ENCODE data around the gene XPO4. TPM values are rescaled to one million over a fixed set of nuclear protein-coding genes. Genes with fewer than 3 reads are reported as not detected.
A peak's percentile ranks its signal among the peaks of the same experiment; 100 is the strongest.

The XPO4 gene
- total RNA-seq, 4 donors from 2014 or later = 17.1 to 24.9 (median 18.6) TPM

GRCh38 chr13:20814224-20814910 lies 88.2 kb downstream of the XPO4 start:
- WGBS, 2 donors (ENCODE audit: low coverage in 1 of 2) = 11 to 14% methylated on average over 4 to 5 of the region's 5 CpGs
- ATAC-seq = peak; percentile 97
- Histone ChIP-seq H3K27ac (peak overlapping the region; percentile 60 to 85 (median 78)), H3K4me1 (peaks cover 4 to 70% (median 9%) of the 10 kb centered on the region in 3 donors), H3K9me3 (no peaks in the 10 kb centered on the region), H3K36me3 (peaks cover 0 to 4% of the 10 kb centered on the region in 2 donors), H3K4me3 (peak overlapping the region in 1 of 2 donors; percentile 14), H3K27me3 (no peaks in the 10 kb centered on the region)
- TF ChIP-seq POLR2AphosphoS5 (IDR thresholded peaks at IDR 0.05) (peak; percentile 98), POLR2A (IDR thresholded peaks at IDR 0.05) (no peak), EP300 (IDR thresholded peaks at IDR 0.05) (no peak), CTCF (IDR thresholded peaks at IDR 0.05) (no peak)

- Histone ChIP-seq H3K27ac (peak overlapping the region in 3 of 4 donors; percentile 77 to 85 (median 80)), H3K4me3 (no peak overlapping the region), H3K27me3 (no peaks in the 10 kb centered on the region), H3K9me3 (no peaks in the 10 kb centered on the region), H3K36me3 (peaks cover 0 to 19% of the 10 kb centered on the region in 2 donors), H3K4me1 (peaks cover 4 to 64% (median 9%) of the 10 kb centered on the region in 3 donors)
- WGBS, 2 donors (ENCODE audit: low coverage in 1 of 2) = 83 to 97% methylated on average over 5 to 6 of the region's 7 CpGs
- TF ChIP-seq POLR2AphosphoS5 (IDR thresholded peaks at IDR 0.05) (no peak), CTCF (IDR thresholded peaks at IDR 0.05) (no peak), POLR2A (IDR thresholded peaks at IDR 0.05) (no peak), EP300 (IDR thresholded peaks at IDR 0.05) (no peak)
- no peak for ATAC-seq
Measured at GRCh38 chr13:20812890-20813289, 89.7 kb downstream of the XPO4 start.

- ATAC-seq = no peak
- no peaks in the 10 kb centered on the region for H3K27me3 ChIP-seq
- 20 to 52% methylated on average over 1 to 2 of the region's 2 CpGs for whole genome bisulfite sequencing, 2 donors (ENCODE audit: low coverage in 1 of 2)
- H3K9me3 ChIP-seq = no peaks in the 10 kb centered on the region
- peaks cover 0 to 38% of the 10 kb centered on the region in 2 donors for H3K36me3 ChIP-seq
- TF ChIP-seq EP300 (IDR thresholded peaks at IDR 0.05) = no peak
- H3K27ac ChIP-seq = peak overlapping the region in 1 of 4 donors; percentile 0
- no peak overlapping the region for H3K4me3 ChIP-seq
- H3K4me1 ChIP-seq = peaks cover 4 to 43% (median 5%) of the 10 kb centered on the region in 3 donors
Measured at GRCh38 chr13:20810808-20811207, 91.7 kb downstream of the XPO4 start.

- Histone ChIP-seq H3K9me3 (no peaks in the 10 kb centered on the region), H3K36me3 (peaks cover 0 to 38% of the 10 kb centered on the region in 2 donors), H3K4me3 (no peak overlapping the region), H3K27ac (no peak overlapping the region), H3K27me3 (no peaks in the 10 kb centered on the region), H3K4me1 (peaks cover 0 to 23% (median 0%) of the 10 kb centered on the region in 3 donors)
- 97 to 100% methylated on average over 2 to 4 of the region's 4 CpGs for WGBS, 2 donors (ENCODE audit: low coverage in 1 of 2)
- ATAC-seq = no peak
- TF ChIP-seq POLR2AphosphoS5 (IDR thresholded peaks at IDR 0.05) = no peak
- no peak for TF ChIP-seq CTCF (IDR thresholded peaks at IDR 0.05)
- TF ChIP-seq EP300 (IDR thresholded peaks at IDR 0.05) = no peak
- no peak for TF ChIP-seq POLR2A (IDR thresholded peaks at IDR 0.05)
Measured at GRCh38 chr13:20808874-20809273, 93.7 kb downstream of the XPO4 start.

- H3K4me1 ChIP-seq = no peaks in the 10 kb centered on the region
- peaks cover 0 to 39% of the 10 kb centered on the region in 2 donors for H3K36me3 ChIP-seq
- no peaks in the 10 kb centered on the region for H3K27me3 ChIP-seq
- H3K4me3 ChIP-seq = no peak overlapping the region
- 93 to 98% methylated on average over 2 to 3 of the region's 3 CpGs for WGBS, 2 donors (ENCODE audit: low coverage in 1 of 2)
- H3K9me3 ChIP-seq = no peaks in the 10 kb centered on the region
- H3K27ac ChIP-seq = no peak overlapping the region
- no peak for ATAC-seq
- TF ChIP-seq POLR2AphosphoS5 (IDR thresholded peaks at IDR 0.05) (no peak), EP300 (IDR thresholded peaks at IDR 0.05) (no peak), POLR2A (IDR thresholded peaks at IDR 0.05) (no peak), CTCF (IDR thresholded peaks at IDR 0.05) (no peak)
Measured at GRCh38 chr13:20803180-20803965, 99.2 kb downstream of the XPO4 start.

Data from gastroesophageal sphincter (tissue), 4 donors.